GM19395 (cell line): ENCODE results near the gene CNGB1.

Experiments
- ATAC-seq: cut with Tn5 transposase; IDR thresholded peaks from one replicate; pipeline ENCODE4 v1.9.1; 2021; ENCODE audit warnings: mild to moderate bottlenecking, moderate library complexity; ENCODE audit not compliant: unreplicated experiment

Gene CNGB1

GRCh38 chr16:57977418-57978069 is 6.6 kb upstream of the CNGB1 start:
- no peak for ATAC-seq

GRCh38 chr16:57976331-57976796 is 5.4 kb upstream of the CNGB1 start:
- ATAC-seq: no peak

GRCh38 chr16:57972306-57972705 is 1.4 kb upstream of the CNGB1 start:
- ATAC-seq: no peak

- ATAC-seq: no peak
Measured at GRCh38 chr16:57971848-57972247, 920 bp upstream of the CNGB1 start.

- no peak for ATAC-seq
Measured at GRCh38 chr16:57970319-57970718, 609 bp downstream of the CNGB1 start.

GRCh38 chr16:57969451-57970123 is 1.3 kb downstream of the CNGB1 start:
- ATAC-seq: no peak

GRCh38 chr16:57967916-57968315 is 3.0 kb downstream of the CNGB1 start:
- no peak for ATAC-seq

- no peak for ATAC-seq
Measured at GRCh38 chr16:57966986-57967385, 3.9 kb downstream of the CNGB1 start.

- ATAC-seq: no peak
Measured at GRCh38 chr16:57966204-57966771, 4.6 kb downstream of the CNGB1 start.

- ATAC-seq: no peak
Measured at GRCh38 chr16:57964157-57964700, 6.7 kb downstream of the CNGB1 start.

GRCh38 chr16:57962756-57963155 is 8.2 kb downstream of the CNGB1 start:
- no peak for ATAC-seq

- no peak for ATAC-seq
Measured at GRCh38 chr16:57962046-57962445, 8.9 kb downstream of the CNGB1 start.

- no peak for ATAC-seq
Measured at GRCh38 chr16:57961538-57961937, 9.4 kb downstream of the CNGB1 start.

GRCh38 chr16:57960826-57961472 is 10.0 kb downstream of the CNGB1 start:
- ATAC-seq: no peak

- ATAC-seq: no peak
Measured at GRCh38 chr16:57960310-57960709, 10.6 kb downstream of the CNGB1 start.

- ATAC-seq: no peak
Measured at GRCh38 chr16:57959804-57960203, 11.1 kb downstream of the CNGB1 start.

GRCh38 chr16:57959121-57959520 is 11.8 kb downstream of the CNGB1 start:
- ATAC-seq: no peak

GRCh38 chr16:57958544-57958943 is 12.4 kb downstream of the CNGB1 start:
- no peak for ATAC-seq

GRCh38 chr16:57957673-57958392 is 13.1 kb downstream of the CNGB1 start:
- no peak for ATAC-seq

GRCh38 chr16:57956924-57957672 is 13.8 kb downstream of the CNGB1 start:
- no peak for ATAC-seq
